GM15510 (cell line): ENCODE data around the gene SLIT3.

Source experiments
- POLR2A ChIP-seq: IDR thresholded peaks from 3 replicates; pipeline ENCODE4 v1.6.1; 2011; ENCODE audit warnings: borderline replicate concordance; ENCODE audit not compliant: insufficient read length; ENCODE audit errors: extremely low read depth

SLIT3 gene

DNA sequence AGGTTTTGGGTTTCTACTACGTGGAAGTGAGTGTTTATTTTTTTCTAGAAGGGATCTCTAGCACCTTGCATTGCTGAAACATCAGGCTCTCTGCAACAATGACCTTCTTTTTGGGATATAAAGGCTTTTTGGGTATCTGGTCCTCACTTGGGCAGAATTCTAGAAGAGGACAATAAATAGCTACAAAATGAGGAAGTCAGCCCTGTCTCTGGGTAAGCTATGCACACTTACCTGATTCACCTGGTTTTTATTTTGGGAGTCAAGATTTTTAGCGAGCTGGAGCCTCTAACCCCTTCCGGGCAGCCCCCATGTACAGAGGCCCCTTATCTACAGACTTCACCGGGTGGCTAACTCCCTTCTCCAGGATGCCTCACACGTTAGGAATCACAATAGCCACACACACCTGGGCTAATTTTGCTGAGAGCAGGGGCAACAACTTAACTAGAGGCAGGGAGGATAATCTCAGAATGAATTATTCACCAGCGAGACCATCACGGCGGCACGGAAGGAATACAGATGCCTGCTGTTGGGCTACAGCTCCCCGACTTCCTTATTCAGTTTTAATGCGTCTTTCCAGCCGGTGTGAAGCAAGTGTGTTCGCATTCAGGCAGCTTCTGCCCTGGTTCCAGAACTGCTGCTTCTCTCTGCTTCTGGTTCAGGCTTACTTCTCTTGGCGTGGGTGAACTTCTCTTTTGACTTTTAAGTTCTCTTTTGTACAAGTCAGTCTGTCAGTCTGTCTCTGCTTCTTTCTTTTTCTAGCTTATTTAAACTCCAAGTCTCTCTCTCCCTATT lies 380.7 kb downstream of the SLIT3 start:
- no peak for TF ChIP-seq POLR2A

DNA sequence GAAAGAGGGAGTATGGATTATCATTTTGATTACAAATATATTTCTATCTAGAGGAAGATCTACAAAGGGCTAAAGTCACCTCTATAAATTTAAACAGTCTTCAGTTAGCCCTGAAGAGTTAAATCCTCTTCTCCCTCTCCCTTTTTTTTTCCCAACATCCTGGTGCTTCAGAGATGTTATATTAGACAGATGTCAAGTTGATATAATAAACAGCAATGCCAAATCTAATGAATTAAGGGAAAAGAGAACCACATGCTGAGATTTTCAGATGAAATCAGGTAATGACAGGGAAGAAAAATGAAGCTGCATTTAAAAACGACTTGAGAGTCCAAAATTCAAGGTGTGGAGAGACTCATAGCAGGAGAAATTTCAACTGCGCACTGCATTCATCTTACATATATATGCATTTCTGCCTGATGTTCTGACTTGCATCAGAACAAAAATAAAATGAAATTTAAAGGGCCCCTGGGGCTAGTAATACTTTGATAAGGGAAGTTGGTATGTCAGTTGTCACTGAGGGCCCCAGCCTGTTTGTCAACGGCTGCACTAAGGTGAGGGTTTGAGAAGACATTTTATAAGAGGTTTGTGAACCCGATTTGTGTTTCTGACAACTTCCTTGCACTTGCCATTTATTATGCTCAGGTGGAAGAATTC lies 382.9 kb downstream of the SLIT3 start:
- TF ChIP-seq POLR2A: no peak

- no peak for TF ChIP-seq POLR2A
Measured at GRCh38 chr5:168916852-168917251, 384.1 kb downstream of the SLIT3 start.

GRCh38 chr5:168916266-168916665 lies 384.7 kb downstream of the SLIT3 start:
- no peak for TF ChIP-seq POLR2A

DNA sequence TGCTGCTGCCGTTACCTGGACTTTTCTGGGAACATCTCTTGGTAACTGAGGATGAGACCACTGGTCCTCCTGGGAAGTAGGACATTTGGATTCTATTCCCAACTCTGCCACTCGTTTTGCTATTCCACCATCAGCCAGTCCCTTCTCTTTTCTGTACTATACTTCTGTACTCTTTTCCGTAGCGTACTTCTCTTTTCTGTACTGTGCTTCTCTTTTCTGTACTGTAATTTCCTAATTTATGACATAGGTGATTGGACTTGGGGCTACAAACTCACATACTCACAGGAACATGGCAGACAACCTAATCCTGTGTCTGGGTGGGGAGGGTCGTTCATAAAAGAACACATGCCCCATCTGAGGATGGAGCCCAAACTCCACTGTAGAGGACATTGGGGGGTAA lies 386.4 kb downstream of the SLIT3 start:
- TF ChIP-seq POLR2A: no peak

- TF ChIP-seq POLR2A: no peak
Measured at GRCh38 chr5:168910874-168911273, 390.1 kb downstream of the SLIT3 start.

DNA sequence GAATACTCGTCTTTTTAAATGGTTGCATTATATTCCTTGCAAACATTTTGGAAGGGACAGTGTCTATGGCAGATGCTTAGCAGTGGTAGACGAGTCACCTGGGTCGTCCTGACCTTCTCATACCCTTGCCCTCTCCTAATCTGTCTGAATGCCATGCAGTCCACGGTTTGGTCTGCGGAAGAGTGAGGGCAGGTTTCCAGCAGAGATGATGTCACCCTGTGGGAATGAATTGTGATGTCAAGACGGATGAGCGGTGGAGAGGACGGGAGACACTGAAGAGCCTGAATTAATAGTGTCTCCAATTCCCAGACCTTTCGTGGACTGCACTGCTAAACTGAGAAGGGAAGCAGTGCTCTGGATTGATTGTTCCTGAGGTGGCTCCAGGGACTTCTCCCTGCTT lies 392.7 kb downstream of the SLIT3 start:
- TF ChIP-seq POLR2A: no peak

- TF ChIP-seq POLR2A: no peak
Measured at GRCh38 chr5:168903061-168903460, 397.9 kb downstream of the SLIT3 start.

GRCh38 chr5:168899673-168900072 lies 401.3 kb downstream of the SLIT3 start:
- no peak for TF ChIP-seq POLR2A

DNA sequence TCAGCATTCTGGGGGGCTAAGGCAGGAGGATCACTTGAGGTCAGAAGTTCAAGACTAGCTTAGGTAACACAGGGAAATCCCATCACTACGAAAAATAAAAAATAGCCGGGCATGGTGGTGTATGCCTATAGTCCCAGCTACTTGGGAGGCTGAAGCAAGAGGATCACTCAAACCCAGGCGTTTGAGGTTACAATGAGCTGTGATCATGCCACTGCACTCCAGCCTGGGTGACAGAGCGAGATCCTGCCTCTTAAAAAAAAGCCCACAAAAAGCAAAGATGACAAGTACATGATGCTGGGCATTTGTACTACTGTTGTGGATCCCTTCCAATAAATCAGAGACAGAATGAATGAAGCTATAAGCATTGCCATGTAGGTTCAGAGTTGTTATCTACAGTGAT lies 401.7 kb downstream of the SLIT3 start:
- no peak for TF ChIP-seq POLR2A

DNA sequence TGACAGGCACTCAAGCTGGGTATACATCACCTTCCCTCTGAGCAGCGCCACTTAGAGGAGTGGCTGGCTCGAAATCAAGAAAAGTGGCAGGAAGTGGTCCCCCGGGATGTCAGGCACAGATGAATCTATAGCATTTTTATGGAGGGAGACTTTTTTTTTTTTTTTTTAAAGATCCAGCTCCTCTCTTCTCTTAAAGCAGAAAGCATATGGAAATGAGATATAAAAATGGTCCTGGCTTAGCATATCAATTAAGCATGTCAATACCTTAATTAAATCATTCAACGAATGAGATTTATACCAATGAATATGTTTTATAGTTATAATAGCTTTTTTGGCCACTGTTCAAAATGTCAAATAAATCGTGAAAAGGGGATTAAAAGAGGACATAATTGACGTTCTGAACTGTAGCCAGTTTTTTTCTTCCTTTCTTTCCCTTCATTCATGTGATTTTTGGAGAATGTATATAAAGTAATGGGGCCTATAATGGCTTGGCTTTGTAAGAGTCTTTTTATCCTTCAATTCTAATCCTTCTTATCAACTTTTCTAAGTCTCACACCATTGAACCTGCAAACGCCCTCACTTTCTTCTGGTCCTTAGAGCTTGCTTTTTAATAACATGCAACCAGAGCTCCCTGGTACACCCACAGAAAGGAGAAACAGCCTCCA lies 402.6 kb downstream of the SLIT3 start:
- TF ChIP-seq POLR2A: no peak

GRCh38 chr5:168897387-168898122 lies 403.4 kb downstream of the SLIT3 start:
- TF ChIP-seq POLR2A: no peak

DNA sequence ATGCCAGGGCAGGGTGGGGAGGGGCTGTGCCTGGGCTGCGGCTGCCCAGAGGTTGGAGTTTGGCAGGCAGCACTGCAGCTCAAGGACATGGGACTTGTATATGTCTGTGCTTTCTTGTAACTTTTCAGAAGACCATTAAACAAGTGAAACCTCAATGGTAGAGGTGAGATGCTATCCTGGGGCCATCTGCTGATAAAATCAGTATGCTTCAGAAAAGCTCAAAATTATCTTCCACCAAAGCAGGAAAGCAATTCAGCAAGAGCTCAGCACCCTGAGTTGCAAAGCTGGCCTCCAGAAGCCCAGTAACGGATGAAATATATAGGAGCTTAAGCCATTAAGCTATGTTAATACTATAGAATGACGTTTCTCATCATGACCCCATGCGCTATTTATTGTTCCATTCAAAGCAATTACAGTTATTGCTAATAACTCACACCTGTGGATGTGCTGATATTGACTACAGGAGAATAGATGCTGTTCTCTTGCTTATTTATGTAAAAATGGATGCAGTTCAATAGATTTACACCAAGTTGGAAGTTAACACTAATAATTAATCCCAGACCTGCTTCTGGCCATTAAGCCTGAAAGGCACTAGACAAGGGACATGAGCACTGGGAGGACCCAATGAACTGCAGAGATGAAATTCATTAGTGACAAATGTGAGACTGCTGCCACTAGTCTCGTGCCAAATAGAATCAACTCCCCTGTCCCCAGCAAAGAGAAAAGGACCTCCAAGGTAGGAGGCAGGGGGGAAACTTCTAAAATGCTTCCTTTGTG lies 405.5 kb downstream of the SLIT3 start:
- TF ChIP-seq POLR2A: no peak

DNA sequence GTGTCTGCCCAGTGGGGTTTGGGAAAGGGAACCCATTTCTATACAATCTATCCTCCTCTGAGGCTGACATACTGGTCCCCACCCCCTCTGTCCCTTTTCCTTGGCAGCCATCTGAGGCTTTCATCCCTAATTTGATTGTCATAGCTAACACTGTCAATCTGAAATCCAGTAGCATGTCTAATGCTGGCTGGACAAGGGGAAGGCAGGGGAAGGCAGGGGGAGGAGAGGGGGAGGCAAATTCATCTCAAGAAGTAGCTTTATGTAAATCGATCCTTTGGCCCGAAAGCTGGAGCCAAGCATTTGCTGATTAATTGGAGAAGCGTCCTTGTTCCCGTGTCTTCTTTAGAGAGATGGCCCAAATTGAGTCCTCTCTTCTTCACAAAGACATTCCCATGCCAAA lies 407.7 kb downstream of the SLIT3 start:
- no peak for TF ChIP-seq POLR2A

DNA sequence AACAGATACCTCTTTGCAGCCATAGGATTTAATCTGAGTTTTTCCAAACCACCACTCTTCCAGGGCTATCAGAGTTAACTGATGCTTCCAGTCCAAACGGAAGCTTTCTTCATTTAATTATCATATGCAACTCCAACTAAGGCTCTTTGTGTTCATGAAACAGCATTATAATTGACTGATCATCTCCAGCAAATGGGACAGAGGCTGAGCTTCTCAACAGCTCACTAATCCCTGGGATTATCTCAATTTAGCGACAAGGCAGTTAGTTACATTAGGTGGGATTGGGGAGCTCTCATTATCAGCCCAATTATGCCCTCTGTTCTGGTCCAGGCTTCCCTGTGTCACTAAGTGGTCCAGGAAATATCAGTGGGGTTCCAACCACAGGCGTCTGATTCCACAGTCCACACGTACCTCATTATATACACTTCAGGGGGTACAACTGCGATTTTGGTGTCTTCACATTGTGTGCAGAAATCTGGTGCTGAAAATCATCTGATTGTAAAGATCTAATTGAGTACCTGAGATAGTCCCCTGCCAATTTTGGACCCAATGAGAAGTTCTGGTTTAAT lies 408.2 kb downstream of the SLIT3 start:
- TF ChIP-seq POLR2A: no peak
